Esophagus squamous epithelium (tissue), 4 donors: ENCODE results near the gene APIP. TPM values are rescaled to one million over a fixed set of nuclear protein-coding genes. Genes with fewer than 3 reads are reported as not detected.

Experiments
- small RNA-seq, 4 donors: library from RNA; depleted of rRNA; stranded (forward); fragments of <200 nt; gene quantifications; one replicate each; pipeline ENCODE3, GENCODE V24; 2016
- total RNA-seq, 4 donors: library from RNA; depleted of rRNA; stranded (reverse); fragments of >200 nt; gene quantifications; one replicate each; pipeline ENCODE4 v1.1.0, GENCODE V29; 2016

Gene APIP
- total RNA-seq, 4 donors from 2014 or later = 11.5 to 21.9 (median 17.2) TPM

Small RNA genes lying within 50 kb of the gene (small RNA-seq; reads per million reads assigned to genes)
- 0.07 to 0.74 (median 0.25) reads per million in 4 donors for gene MIR1343

Other genes with a start within 250 kb of the APIP start
- gene PDHX, start 239 bp upstream of the APIP start, total RNA-seq = 10 to 100 TPM; 14.1 to 29.9 (median 25.7) TPM
- gene CD44, start 222.8 kb upstream of the APIP start, total RNA-seq = 100 to 1,000 TPM; 418 to 565 (median 463) TPM